Erythroblast (primary cell): Measurements from ENCODE around the gene TNNI2.

ENCODE experiments used
- DNase-seq, 2 experiments: peaks; one replicate each; lab custom pipeline; 2025; lab: John Stamatoyannopoulos, UW
- GATA1 ChIP-seq: IDR thresholded peaks from 2 replicates; pipeline ENCODE4 v1.6.1; 2011; ENCODE audit warnings: low read depth, mild to moderate bottlenecking, control low read depth, low read length, moderate library complexity
- POLR2A ChIP-seq: IDR thresholded peaks from 2 replicates; pipeline ENCODE4 v1.6.1; 2011; ENCODE audit warnings: mild to moderate bottlenecking, low read length

Gene TNNI2

DNA sequence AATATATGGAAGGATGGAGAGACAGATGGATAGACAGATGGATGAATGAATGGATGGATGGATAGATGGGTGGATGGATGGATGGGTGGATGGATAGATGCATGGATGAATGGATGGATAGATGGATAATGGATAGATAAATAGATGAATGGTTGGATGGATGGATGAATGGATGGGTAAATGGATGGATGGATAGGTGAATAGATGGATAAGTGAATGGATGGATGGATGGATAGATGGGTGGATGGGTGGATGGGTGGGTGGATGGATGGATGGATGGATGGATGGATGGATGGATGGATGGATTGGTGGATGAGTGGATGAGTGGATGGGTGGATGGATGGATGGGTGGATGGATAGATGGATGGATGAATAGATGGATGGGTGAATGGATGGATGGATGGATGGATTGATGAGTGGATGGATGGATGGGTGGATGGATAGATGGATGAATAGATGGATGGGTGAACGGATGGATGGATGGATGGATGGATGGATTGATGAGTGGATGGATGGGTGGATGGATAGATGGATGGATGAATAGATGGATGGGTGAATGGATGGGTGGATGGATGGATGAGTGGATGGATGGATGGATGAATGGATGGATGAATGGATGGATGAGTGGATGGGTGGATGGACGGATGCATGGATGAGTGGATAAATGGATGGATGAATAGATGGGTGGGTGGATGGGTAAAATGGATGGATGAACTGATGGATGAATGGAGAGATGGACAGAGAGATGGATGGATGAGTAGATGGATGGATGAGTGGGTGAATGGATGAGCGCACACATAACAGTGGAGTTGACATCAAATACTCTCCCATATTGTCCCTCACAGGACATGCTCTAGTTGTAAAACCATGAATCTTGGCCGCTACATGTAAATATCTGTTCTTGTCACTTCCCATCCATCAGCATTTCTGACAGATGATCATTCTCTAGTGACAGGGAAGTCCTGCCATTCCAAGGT is 22.9 kb downstream of the TNNI2 start:
- DNase-seq: no peak

DNA sequence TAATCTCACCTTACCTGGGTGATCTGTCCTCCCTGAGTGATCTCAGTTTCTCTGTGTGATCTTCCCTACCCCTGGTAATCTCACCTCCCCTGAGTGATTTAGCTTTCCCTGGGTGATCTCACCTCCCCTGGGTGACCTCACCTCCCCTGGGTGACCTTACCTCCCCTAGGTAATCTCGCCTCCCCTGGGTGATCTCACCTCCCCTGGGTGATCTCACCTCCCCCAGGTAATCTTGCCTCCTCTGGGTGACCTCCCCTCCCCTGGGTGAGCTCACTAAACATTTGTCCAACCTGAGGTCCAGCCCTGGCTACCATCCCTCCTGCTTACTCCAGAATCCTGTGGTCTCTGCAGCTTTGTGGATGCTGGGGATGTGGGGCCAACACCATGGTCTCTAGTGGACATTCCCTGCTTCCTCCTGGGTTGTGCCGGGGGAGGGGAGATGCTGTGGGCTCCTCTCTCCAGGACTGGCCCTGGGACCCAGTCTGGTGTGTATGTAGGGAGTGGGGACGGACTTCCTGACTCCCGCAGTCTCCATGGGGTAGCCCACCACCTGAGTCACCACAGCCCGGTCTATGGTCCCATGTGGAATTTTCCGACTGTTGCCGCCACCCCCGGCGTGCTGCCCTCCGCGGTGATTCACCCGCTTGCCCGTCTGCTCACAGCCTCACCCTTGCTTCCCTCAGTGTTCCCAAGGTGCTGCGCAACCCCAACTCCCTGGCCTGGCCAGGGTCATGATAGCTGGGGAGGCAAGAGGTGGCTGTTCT is 24.0 kb downstream of the TNNI2 start:
- TF ChIP-seq POLR2A (no peak), GATA1 (no peak)
- DNase-seq: no peak

More for the DNA sequence above, 22.9 kb downstream of the TNNI2 start:
- no peak for TF ChIP-seq GATA1
- TF ChIP-seq POLR2A: no peak

DNA sequence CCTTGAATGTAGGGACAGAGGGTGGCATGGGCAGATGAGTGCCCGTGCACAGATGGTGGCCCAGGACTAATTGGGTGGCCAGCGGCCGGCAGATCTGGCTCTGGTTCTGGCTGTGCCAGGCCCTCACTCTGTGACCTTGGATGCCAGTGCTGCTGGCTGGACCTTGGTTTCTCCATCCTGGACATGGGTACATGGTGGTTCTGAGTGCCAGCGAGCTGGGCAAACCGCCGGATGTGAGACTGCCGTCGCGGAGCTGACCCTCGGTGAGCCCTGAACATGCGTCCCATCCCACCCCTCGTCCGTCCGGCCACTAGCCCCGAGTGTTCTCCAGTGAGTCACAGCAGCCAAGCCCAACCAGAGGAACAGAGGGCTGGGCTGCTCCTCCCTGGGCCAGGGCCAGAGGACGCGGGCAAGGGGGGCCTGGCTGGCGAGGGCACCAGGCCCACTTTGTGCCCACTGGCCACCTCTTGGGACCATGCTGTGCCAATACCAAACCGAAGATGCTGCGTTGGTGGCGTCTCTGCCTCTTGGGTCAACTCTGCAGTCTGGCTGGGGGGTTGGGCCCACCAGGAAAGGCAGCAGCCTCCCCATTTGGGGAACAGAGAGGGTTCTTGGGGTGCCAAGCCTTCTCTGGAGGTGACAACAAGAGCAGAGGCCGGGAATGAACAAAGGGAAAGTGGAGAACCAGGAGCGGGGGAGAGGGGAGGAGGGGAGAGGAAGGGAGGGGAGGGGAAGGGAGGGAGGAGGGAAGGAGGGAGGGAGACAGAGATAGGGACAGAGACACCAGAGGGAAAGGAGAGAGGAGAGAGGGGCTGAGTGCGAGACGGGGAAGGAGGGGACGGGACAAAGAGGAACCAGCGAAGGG is 24.8 kb downstream of the TNNI2 start:
- peak; percentile 36 to 44 for DNase-seq
- TF ChIP-seq POLR2A (no peak), GATA1 (no peak)

DNA sequence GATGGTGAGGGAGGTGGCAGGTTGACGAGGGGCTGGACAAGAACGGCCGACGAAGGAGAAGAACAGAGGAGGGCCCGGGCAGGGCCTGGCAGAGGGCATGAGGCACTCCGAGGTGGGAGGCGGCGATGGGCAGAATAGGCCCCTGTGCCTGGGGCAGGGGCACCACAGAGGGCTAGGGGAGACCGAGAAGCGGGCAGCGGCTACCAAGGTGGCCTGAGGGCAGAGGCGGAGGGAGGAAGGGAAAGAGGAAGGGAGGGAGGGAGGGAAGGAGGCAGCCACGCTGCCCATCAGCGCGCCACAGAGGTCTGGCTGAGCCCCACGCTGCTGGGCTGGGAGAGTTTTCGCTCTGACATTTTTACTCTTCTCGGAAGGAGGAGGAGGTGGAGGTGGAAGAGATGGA is 25.4 kb downstream of the TNNI2 start:
- TF ChIP-seq GATA1: no peak
- TF ChIP-seq POLR2A: no peak
- no peak for DNase-seq

DNA sequence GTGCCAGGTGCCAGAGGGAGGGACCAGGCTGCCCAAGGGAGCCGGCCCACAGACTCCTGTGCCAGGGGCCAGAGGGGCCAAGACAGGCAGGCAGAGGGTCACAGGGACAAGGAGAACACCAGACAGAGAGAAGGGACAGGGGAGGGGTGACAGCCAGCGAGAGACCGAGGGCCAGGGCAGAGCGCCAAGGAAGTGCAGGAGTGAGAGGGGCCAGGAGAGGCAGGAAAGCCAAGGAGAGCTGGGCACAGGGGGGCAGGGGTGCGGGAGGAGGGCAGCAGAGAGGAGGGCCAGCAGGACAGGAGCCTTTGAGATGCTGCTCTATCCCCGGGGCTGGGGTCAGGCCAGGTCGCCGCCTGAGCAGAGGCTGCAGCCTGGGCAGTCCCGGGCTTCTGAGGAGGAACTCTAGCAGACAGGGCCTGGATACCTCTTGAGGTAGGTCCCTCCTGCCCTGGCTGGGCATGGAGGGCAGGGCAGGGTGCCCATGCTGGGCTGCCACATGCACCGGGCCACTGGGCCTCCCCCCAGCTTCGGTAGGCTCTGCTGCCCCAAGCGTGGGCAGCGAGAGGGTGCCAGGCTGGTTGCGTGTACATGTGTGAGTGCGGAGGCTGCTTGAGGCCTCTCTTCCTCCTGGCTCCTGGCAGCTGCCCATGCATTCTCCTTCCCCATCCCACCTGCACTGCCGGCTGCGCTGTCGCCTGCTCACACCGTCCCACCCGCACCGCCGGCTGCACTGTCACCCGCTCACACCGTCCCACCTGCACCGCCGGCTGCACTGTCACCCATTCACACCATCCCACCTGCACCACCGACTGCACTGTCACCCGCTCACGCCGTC is 26.3 kb downstream of the TNNI2 start:
- no peak for DNase-seq
- TF ChIP-seq GATA1: no peak
- no peak for TF ChIP-seq POLR2A

DNA sequence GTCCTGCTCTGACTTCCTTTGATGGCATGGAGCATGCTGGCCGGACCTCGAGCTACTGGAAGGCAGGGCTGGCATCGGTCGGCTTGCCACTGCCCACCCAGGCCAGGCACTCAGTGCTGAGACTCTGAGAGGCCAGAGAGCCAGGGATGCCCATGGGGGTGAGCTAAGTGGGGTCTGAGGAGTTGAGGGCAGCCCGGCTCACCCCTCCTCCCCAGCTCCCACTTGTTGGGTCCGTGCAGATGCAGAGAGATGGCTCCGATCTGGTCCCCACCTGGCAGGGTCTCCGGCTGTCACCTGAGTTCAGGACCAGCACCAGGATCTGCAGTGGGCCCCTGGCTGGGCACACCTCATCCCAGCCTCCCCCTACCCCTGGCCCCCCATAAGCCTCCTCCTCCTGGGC is 27.4 kb downstream of the TNNI2 start:
- DNase-seq: no peak

DNA sequence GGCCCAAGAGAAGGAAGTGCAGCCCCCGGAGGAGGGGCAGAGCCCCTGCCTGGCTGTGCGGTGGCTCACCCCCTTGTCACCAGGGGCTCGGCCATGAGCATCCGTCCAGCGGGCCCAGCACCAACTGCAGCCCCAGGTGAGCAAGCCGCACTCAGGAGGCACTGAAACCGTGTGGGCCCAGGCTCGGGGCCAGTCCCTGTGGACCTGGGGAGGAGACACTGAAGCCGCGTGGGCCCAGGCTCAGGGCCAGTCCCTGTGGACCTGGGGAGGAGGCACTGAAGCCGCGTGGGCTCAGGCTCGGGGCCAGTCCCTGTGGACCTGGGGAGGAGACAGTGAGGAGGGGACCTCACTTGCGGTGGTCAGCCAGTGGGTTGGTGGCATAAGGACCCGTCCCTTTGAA is 28.0 kb downstream of the TNNI2 start:
- DNase-seq: no peak
- TF ChIP-seq POLR2A (no peak), GATA1 (no peak)

More for the DNA sequence above, 27.4 kb downstream of the TNNI2 start:
- no peak for TF ChIP-seq GATA1
- no peak for TF ChIP-seq POLR2A

DNA sequence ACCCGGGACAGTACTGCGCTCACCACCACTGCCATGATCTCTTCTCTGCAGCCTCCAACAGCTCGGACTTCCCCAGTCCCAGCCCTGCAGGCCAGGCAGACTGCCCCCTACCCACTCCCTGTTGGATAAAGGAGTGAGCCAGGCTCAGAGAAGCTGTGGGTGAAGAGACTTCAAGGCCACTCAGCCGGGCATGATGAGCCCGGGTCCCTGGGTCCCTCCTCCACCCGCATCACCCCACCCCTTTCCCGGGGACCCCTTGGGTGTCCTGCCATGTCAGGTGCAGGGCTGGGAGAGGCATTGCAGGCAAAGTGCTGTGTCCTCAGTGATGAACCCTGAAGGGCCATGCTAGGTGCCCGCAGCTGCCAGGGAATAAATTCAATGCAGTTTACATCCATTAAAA is 28.6 kb downstream of the TNNI2 start:
- no peak for DNase-seq
- TF ChIP-seq POLR2A (no peak), GATA1 (no peak)

DNA sequence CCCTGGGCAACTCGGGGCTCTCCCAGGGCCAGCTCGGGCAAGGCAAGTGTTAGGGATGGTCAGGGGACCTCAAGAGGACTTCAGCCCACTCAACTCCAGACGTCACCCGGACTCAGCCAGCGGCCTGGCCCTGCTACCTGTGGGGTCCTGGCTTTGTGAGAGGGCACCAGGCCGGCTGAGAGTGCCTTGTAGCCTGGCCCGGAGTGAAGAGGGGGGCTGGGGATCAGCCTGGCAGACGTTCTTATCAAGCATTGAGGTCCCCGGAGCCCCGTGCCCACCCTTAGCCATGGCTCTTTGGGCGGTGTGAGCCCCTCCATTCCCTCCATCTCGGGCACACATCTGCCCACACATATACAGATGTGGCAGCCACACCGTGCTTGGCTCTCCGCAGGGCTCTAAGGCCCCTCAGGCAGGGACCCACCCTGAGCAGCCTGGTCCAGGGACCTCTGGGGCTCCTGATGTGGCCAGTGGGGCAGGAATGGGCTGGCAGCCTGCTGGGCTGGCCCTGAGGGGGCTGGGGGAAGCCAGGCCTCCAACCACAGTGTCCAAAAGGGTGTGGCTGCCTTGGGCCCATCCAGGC is 29.4 kb downstream of the TNNI2 start:
- TF ChIP-seq GATA1: no peak
- no peak for TF ChIP-seq POLR2A
- DNase-seq: no peak

DNA sequence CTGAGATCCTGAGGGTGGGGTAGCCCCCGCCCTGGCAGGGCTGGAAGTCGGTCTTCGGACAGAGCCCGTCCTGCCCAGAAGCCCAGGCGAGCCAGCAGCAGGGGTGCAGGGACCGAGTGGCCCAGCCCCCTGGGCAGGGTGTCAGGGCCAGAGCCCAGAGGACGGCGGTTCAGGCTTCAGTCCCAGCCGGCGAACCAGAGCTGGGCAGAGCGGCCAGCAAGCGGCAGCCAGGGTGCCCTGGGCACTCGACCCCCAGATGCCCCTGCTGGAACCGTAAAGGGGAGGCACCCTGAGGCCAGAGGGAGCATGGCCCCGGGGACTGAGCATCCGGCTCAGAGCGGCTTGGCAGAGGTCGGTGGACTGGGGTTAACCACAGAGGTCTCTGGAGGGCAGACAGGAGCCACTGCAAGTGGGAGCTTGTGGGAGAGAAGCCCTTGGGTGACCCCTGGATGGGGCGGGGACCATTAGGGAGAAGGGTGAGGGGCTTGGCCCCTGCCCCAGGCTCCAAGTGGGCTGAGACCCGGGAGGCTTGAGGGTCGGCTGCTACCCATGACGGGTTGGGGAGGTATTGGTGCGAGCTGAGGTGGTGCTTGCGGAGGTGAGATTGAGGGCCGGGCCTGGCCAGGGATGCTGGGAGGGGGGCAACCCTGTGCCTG is 30.0 kb downstream of the TNNI2 start:
- no peak for DNase-seq
- no peak for TF ChIP-seq GATA1

DNA sequence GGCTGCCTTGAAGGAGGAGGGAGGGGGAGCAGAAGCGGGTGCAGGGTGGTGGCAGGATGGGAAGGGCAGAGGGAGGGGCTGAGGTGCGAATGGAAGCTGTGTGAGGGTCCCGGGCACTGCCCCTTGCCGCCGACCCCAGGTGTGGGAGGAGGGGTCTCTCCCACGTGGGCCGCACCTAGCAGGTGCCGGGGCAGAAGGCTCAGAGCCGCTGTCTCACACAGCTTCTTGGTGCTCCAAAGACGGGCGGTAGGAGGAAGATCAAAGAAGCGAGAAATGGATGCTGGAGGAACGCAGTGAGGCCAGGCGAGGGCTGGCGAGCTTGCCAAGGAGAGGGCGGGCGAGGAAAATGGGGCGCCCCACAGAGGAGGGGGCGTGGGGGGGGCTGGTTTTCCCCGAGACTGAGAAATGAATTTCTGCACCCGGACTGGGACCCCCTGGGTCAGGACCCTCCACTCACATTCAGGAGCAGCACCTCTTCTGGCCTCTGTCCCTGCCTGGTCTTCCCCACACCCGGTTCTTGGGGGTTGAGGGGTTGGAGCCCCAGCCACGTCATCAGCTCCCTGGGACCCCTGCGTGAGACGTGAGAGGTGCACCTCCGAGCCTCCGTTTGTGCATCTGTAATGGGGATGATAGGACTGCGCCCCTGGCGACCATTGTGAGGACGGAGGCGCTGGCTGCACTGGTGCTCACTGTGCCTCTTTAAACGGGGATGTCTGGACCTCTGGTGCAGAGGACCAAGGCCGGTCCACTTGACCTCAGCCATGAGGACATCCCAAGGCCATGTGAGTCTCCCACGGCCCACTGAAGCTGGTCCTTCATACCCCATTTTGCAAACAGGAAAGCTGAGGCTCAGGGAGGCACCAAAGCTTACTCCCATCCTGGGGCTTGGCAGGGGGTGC is 30.9 kb downstream of the TNNI2 start:
- TF ChIP-seq GATA1 (no peak), POLR2A (no peak)
- DNase-seq: no peak
